Activated T-helper 1 cell treated with anti-CD3 and anti-CD28 coated beads, Interleukin-12 subunit alpha, Interleukin-12 subunit beta, Interleukin-2, Interleukin-4 antibody, amounts not matched to agents 30 ng/mL and 10 ng/mL and 1 ng/mL, durations not matched to agents 14 hours and 24 hours and 36 hours (primary cell): Measurements from ENCODE around the gene DNMT1. TPM values are rescaled to one million over a fixed set of nuclear protein-coding genes. Genes with fewer than 3 reads are reported as not detected.
A peak's percentile ranks its signal among the peaks of the same experiment; 100 is the strongest.
"Not testable (repeated sequence)": the region's sequence is repeated elsewhere in the genome, so short reads cannot be mapped to it uniquely, and the experiment has no call there.

Experiments used
- DNase-seq: peaks from one replicate; pipeline ENCODE4 v3.0.0; 2021; ENCODE audit warnings: low spot score
- H3K27ac Mint-ChIP-seq: one replicate; pipeline ENCODE4 v1.8.0; 2021; ENCODE audit warnings: mild to moderate bottlenecking, mixed read lengths
- H3K27me3 Mint-ChIP-seq: one replicate; pipeline ENCODE4 v1.8.0; 2022; ENCODE audit warnings: mild to moderate bottlenecking, moderate library complexity, mixed read lengths; ENCODE audit not compliant: insufficient read depth
- H3K36me3 Mint-ChIP-seq: one replicate; pipeline ENCODE4 v1.8.0; 2021; ENCODE audit warnings: low read depth, mixed read lengths
- H3K4me1 Mint-ChIP-seq: one replicate; pipeline ENCODE4 v1.8.0; 2021; ENCODE audit warnings: low read depth, mixed read lengths
- H3K4me3 Mint-ChIP-seq: one replicate; pipeline ENCODE4 v1.8.0; 2021; ENCODE audit warnings: mild to moderate bottlenecking, moderate library complexity, mixed read lengths
- H3K9me3 Mint-ChIP-seq: one replicate; pipeline ENCODE4 v1.8.0; 2021; ENCODE audit warnings: mixed read lengths
- intact Hi-C: fragments of 100-400 bp; cut with micrococcal nuclease; formaldehyde crosslinking; loops from one replicate; pipeline ENCODE4 v1.15.1; 2024
- total RNA-seq: library from RNA; stranded (reverse); gene quantifications from 2 replicates; pipeline ENCODE4 v1.2.3, GENCODE V29; 2022

DNMT1 gene
- total RNA-seq, 1 donor from 2014 or later = 425 TPM

DNA sequence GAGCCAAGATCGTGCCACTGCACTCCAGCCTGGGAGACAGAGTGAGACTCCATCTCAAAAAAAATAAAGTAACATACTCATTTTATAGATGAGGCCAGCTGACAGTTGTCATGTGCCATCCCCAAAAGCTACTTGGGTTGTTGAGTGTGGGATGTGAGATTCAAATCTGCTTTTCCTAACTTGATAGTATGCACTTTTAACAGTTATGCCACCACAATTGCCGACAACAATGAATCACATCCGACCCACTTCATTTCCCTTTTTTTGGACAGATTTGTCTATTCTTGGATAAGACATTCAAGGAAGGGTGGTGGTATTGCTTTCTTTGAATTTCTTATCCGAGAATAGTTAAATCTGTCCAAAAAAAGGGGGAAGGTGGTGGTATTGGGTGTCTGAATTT, 16.3 kb upstream of the DNMT1 start:
- Mint-ChIP-seq H3K4me1 (no peaks in the 10 kb centered on the region), H3K36me3 (no peaks in the 10 kb centered on the region), H3K27me3 (no peaks in the 10 kb centered on the region), H3K27ac (no peak overlapping the region), H3K4me3 (no peak overlapping the region), H3K9me3 (peaks cover 4% of the 10 kb centered on the region)
- intact Hi-C loops = no loop called here
- no peak for DNase-seq

DNA sequence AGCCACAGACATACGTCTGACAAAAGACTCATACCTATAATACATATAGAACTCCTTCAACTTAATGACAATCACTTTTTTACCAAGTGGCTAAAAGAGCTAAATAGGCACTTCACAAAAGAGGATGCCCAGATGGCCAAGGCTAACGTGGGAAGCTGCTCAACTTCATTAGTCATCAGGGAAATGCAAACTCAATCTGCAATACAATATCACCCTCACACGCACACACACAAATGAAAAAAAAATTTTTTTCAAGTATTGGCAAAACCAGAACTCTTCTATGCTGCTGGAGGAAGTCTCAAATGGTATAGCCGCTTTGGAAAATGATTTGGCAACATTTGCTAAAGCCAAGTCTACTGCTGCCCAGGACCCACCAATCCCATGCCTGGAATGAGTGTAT, 14.6 kb upstream of the DNMT1 start:
- Mint-ChIP-seq H3K4me3 (no peak overlapping the region), H3K27ac (no peak overlapping the region), H3K9me3 (peaks cover 4% of the 10 kb centered on the region), H3K27me3 (no peaks in the 10 kb centered on the region), H3K4me1 (no peaks in the 10 kb centered on the region), H3K36me3 (no peaks in the 10 kb centered on the region)
- intact Hi-C loops = no loop called here
- DNase-seq = no peak

GRCh38 chr19:10207026-10207425, 12.3 kb upstream of the DNMT1 start:
- Mint-ChIP-seq H3K4me1 (no peaks in the 10 kb centered on the region), H3K36me3 (no peaks in the 10 kb centered on the region), H3K27ac (no peak overlapping the region), H3K9me3 (peaks cover 4% of the 10 kb centered on the region), H3K27me3 (no peaks in the 10 kb centered on the region), H3K4me3 (no peak overlapping the region)
- intact Hi-C loops = no loop called here
- DNase-seq = no peak

- intact Hi-C loops = no loop called here
- Mint-ChIP-seq H3K27ac (no peak overlapping the region), H3K9me3 (peaks cover 4% of the 10 kb centered on the region), H3K4me3 (no peak overlapping the region), H3K27me3 (no peaks in the 10 kb centered on the region), H3K4me1 (no peaks in the 10 kb centered on the region), H3K36me3 (no peaks in the 10 kb centered on the region)
- DNase-seq = no peak
Measured at GRCh38 chr19:10206226-10206885, 11.6 kb upstream of the DNMT1 start.

GRCh38 chr19:10205636-10206035, 10.9 kb upstream of the DNMT1 start:
- H3K27me3 Mint-ChIP-seq = no peaks in the 10 kb centered on the region
- peaks cover 4% of the 10 kb centered on the region for H3K9me3 Mint-ChIP-seq
- intact Hi-C loops = no loop called here
- H3K4me3 Mint-ChIP-seq = no peak overlapping the region
- no peak overlapping the region for H3K27ac Mint-ChIP-seq
- H3K36me3 Mint-ChIP-seq = no peaks in the 10 kb centered on the region
- no peaks in the 10 kb centered on the region for H3K4me1 Mint-ChIP-seq
- DNase-seq = no peak

DNA sequence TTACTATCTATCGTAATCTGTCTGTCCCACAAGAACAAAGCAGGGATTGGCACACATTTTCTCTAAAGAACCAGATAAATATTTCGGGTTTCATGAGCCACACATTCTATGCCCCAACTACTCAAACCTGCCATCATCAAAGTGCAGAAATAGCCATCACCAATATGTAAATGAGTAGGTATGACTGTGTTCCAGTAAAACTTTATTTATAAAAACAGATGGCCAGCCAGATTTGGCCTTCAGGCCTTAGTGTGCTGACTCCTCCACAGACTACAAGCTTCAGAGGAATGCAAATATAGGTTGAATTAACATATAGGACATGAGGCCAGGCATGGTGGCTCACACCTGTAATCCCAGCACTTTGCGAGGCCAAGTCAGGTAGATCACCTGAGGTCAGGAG, 8.9 kb upstream of the DNMT1 start:
- peaks cover 10% of the 10 kb centered on the region for H3K4me1 Mint-ChIP-seq
- H3K27me3 Mint-ChIP-seq = no peaks in the 10 kb centered on the region
- H3K9me3 Mint-ChIP-seq = peaks cover 4% of the 10 kb centered on the region
- H3K36me3 Mint-ChIP-seq = no peaks in the 10 kb centered on the region
- no peak overlapping the region for H3K27ac Mint-ChIP-seq
- no peak for DNase-seq
- no peak overlapping the region for H3K4me3 Mint-ChIP-seq
- intact Hi-C loops = no loop called here

GRCh38 chr19:10201176-10201575, 6.4 kb upstream of the DNMT1 start:
- DNase-seq = no peak
- no peaks in the 10 kb centered on the region for H3K36me3 Mint-ChIP-seq
- no peaks in the 10 kb centered on the region for H3K9me3 Mint-ChIP-seq
- no peaks in the 10 kb centered on the region for H3K27me3 Mint-ChIP-seq
- H3K4me1 Mint-ChIP-seq = peaks cover 12% of the 10 kb centered on the region
- intact Hi-C loops = no loop called here
- no peak overlapping the region for H3K4me3 Mint-ChIP-seq
- H3K27ac Mint-ChIP-seq = no peak overlapping the region

- peaks cover 12% of the 10 kb centered on the region for H3K4me1 Mint-ChIP-seq
- H3K4me3 Mint-ChIP-seq, intact Hi-C loops: not testable (repeated sequence)
Measured at GRCh38 chr19:10200101-10200500, 5.3 kb upstream of the DNMT1 start.

GRCh38 chr19:10198889-10199644, 4.3 kb upstream of the DNMT1 start:
- not testable (repeated sequence) for H3K27me3 Mint-ChIP-seq, H3K4me3 Mint-ChIP-seq, H3K9me3 Mint-ChIP-seq, DNase-seq, H3K36me3 Mint-ChIP-seq
- intact Hi-C loops = loop anchor here (10.0 kb wide), 2 partner anchors 186 to 456 kb away; partner anchors contain the start of genes ILF3 and TYK2
- Mint-ChIP-seq H3K27ac (peak overlapping the region; percentile 11), H3K4me1 (peaks cover 12% of the 10 kb centered on the region)

More at GRCh38 chr19:10200101-10200500, 5.3 kb upstream of the DNMT1 start:
- not testable (repeated sequence) for H3K27me3 Mint-ChIP-seq, H3K27ac Mint-ChIP-seq, H3K36me3 Mint-ChIP-seq, H3K9me3 Mint-ChIP-seq, DNase-seq

DNA sequence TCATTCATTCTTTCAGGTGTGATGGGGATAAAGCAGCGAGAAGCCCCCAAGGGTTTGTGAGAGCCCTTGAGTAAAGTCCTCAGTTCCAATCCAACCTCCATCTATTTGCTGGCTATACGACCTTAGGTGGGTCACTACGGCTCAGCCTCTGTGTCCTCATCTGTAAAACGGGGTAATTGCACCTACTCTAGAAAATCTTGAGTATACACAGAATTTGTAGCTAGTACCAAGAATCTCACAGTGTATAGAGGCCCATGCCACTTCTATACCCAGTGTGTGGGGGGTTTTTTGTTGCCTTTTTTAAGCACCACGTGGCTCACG, 406 bp upstream of the DNMT1 start:
- Mint-ChIP-seq H3K4me1 (peaks cover 12% of the 10 kb centered on the region), H3K9me3 (no peaks in the 10 kb centered on the region), H3K4me3 (peak overlapping the region; percentile 97), H3K36me3 (peaks cover 15% of the 10 kb centered on the region), H3K27me3 (no peaks in the 10 kb centered on the region), H3K27ac (peak overlapping the region; percentile 91)
- no peak for DNase-seq
- intact Hi-C loops = loop anchor here (1.0 to 10.0 kb wide), 5 partner anchors 36 to 460 kb away; partner anchors contain the start of genes ILF3, S1PR2 and TYK2

DNA sequence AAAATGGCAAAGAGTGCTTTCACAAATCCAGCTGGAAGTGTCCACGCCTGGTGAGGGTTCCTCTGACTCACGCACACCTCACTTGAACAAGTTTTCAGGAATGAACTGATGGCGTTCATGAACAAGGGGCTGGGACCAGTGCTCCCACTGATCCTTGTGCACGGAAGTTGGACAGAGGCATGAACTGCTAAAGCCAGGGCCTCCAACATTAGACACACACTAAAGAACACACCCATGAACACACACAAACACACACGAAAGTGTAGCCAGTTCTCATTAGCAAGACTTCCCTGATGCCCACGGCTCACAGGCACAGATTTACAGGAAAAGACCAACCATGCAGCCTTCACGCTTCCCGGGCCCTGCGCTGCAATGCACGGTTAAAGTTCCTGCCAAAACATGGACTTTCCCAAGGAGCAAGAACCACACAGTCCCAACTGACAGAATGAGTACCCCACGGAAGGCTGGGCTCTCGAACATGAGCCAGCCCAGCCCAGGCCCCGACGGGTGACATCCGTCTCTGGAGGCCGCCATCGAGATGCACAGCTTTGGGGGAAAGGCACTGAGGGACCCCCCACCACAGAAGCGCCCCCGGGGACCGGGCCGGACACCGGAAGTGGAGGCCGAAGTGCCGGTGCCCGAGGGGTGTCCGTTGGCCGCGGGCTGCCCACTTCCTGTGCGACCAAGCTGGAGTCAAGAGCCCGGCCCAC, 808 bp downstream of the DNMT1 start:
- peaks cover 22% of the 10 kb centered on the region for H3K36me3 Mint-ChIP-seq

DNA sequence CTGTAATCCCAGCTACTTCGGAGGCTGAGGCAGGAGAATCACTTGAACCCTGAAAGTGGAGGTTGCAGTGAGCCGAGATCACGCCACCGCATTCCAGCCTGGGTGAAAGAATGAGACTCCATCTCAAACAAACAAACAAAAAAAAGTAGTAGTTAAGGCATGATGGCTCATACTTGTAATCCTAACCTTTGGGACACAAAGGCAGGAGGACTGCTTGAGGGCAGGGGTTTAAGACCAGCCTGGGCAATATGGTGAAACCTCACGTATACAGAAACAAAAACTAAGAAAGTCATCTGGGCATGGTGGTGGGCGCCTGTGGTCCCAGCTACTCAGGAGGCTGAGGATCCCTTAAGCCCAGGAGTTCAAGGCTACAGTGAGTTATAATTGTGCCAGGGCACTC, 1.8 kb downstream of the DNMT1 start:
- peaks cover 26% of the 10 kb centered on the region for H3K36me3 Mint-ChIP-seq
- peak overlapping the region; percentile 13 for H3K27ac Mint-ChIP-seq
- H3K4me3 Mint-ChIP-seq = peak overlapping the region; percentile 97
- peaks cover 14% of the 10 kb centered on the region for H3K4me1 Mint-ChIP-seq
- intact Hi-C loops = loop anchor here (5.0 to 10.0 kb wide), 3 partner anchors 192 to 462 kb away; partner anchors contain the start of genes CDKN2D, ILF3, KRI1 and TYK2
- H3K9me3 Mint-ChIP-seq = no peaks in the 10 kb centered on the region
- no peaks in the 10 kb centered on the region for H3K27me3 Mint-ChIP-seq
- DNase-seq = no peak

More for the DNA sequence above, 808 bp downstream of the DNMT1 start:
- Mint-ChIP-seq H3K4me1 (peaks cover 13% of the 10 kb centered on the region), H3K27ac (peak overlapping the region; percentile 97), H3K4me3 (peak overlapping the region; percentile 97), H3K9me3 (no peaks in the 10 kb centered on the region), H3K27me3 (no peaks in the 10 kb centered on the region)
- no peak for DNase-seq
- intact Hi-C loops = loop anchor here (1.0 to 10.0 kb wide), 6 partner anchors 57 to 461 kb away; partner anchors contain the start of genes CDKN2D, ILF3, KRI1 and TYK2

DNA sequence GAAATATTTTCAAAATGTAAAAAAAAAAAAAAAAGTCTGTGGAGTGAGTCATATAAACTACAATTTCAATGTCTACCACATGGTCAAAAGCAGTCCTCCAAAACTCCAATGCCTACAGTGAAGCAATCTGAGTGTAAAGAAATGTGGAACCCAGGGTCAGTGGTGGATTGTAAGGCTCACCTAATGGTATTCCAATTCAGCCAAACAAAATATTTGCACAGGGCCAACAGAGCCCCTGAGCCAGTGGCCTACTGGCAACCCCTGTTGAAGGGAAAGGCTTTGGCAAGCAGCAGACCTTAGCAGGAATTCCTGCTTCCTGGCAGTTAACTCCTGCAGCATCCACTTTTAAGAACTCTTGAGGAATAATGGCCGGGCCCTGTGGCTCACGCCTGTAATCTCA, 3.4 kb downstream of the DNMT1 start:
- intact Hi-C loops = loop anchor here (5.0 to 10.0 kb wide), 3 partner anchors 193 to 463 kb away; partner anchors contain the start of genes CDKN2D, ILF3, KRI1 and TYK2
- Mint-ChIP-seq H3K27me3 (no peaks in the 10 kb centered on the region), H3K4me1 (peaks cover 20% of the 10 kb centered on the region), H3K9me3 (no peaks in the 10 kb centered on the region), H3K4me3 (no peak overlapping the region), H3K27ac (no peak overlapping the region), H3K36me3 (peaks cover 31% of the 10 kb centered on the region)
- DNase-seq = no peak
